Activated naive CD8-positive, alpha-beta T cell (primary cell): ENCODE results near the gene CLEC4G.
"Not testable (repeated sequence)": the region's sequence is repeated elsewhere in the genome, so short reads cannot be mapped to it uniquely, and the experiment has no call there.

ENCODE experiments used
- H3K27ac Mint-ChIP-seq: one replicate; pipeline ENCODE4 v1.8.0; 2021; ENCODE audit warnings: mixed read lengths
- H3K27me3 Mint-ChIP-seq: one replicate; pipeline ENCODE4 v1.8.0; 2021; ENCODE audit warnings: mixed read lengths
- H3K36me3 Mint-ChIP-seq: one replicate; pipeline ENCODE4 v1.8.0; 2021; ENCODE audit warnings: mixed read lengths
- H3K4me1 Mint-ChIP-seq: one replicate; pipeline ENCODE4 v1.8.0; 2021; ENCODE audit warnings: low read depth, mixed read lengths
- H3K4me3 Mint-ChIP-seq: one replicate; pipeline ENCODE4 v1.8.0; 2021; ENCODE audit warnings: mild to moderate bottlenecking, mixed read lengths
- H3K9me3 Mint-ChIP-seq: one replicate; pipeline ENCODE4 v1.8.0; 2021; ENCODE audit warnings: low read depth, mixed read lengths

Gene CLEC4G

DNA sequence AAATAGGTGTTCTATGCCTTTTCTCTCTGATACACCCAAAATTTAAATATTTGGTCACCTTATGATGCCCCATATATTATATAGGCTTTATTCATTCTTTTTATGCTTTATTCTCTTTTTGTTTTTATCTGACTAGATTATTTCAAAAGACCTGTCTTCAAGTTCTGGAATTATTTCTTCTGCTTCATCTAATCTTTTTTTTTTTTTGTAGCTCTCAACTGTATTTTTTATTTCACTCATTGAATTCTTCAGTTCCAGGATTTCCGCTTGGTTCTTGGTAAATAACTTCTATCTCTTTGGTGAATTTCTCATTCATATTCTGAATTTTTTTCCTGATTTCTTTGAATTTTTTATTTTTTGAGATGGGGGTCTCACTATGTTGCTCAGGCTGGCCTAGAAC, 27.2 kb upstream of the CLEC4G start:
- Mint-ChIP-seq H3K27ac (no peak overlapping the region), H3K4me1 (peaks cover 7% of the 10 kb centered on the region), H3K4me3 (no peak overlapping the region), H3K9me3 (peaks cover 34% of the 10 kb centered on the region), H3K36me3 (peaks cover 22% of the 10 kb centered on the region), H3K27me3 (no peaks in the 10 kb centered on the region)

DNA sequence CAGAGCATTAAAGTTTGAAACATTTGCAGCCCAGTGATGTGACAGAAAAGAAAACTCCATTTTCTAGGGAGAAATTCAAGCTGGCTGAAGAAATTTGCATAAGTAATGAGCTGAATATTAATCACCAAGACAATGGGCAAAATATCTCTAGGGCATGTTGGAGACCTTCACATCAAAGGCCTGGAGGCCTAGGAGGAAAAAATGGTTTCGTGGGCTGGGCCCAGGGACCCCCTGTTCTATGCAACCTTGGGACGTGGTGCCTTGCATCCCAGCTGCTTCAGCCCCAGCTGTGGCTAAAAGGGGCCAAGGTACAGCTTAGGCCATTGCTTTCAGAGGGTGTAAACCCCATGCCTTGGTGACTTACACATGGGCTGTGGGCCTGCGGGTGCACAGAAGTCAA, 25.4 kb upstream of the CLEC4G start:
- Mint-ChIP-seq H3K4me1 (peaks cover 14% of the 10 kb centered on the region), H3K9me3 (peaks cover 34% of the 10 kb centered on the region), H3K27me3 (no peaks in the 10 kb centered on the region), H3K36me3 (peaks cover 22% of the 10 kb centered on the region), H3K4me3 (no peak overlapping the region), H3K27ac (no peak overlapping the region)

- H3K9me3 Mint-ChIP-seq = peaks cover 35% of the 10 kb centered on the region
- H3K27me3 Mint-ChIP-seq = no peaks in the 10 kb centered on the region
- H3K27ac Mint-ChIP-seq = no peak overlapping the region
- H3K4me1 Mint-ChIP-seq = peaks cover 22% of the 10 kb centered on the region
- no peak overlapping the region for H3K4me3 Mint-ChIP-seq
- H3K36me3 Mint-ChIP-seq = peaks cover 22% of the 10 kb centered on the region
Measured at GRCh38 chr19:7756258-7756657, 24.3 kb upstream of the CLEC4G start.

GRCh38 chr19:7751157-7751783, 19.4 kb upstream of the CLEC4G start:
- peak overlapping the region; percentile 91 for H3K27ac Mint-ChIP-seq

DNA sequence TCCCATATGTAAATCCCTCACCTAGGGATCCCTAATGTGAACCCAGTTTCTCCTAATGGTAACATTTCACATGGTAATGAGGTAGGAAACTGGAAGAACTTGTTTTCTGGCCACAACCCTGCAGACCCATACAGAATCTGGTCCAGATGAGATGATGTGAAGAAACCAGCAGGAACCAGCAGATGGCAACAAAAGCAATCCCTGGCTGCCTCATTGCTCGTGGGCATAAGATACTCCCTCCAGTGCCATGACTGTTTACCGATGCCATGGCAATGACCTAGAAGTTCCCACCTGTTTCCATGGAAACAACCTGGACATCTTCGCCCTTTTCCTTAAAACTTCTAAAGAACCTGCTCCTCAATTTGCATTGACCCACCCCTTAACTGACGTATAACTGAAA, 16.8 kb upstream of the CLEC4G start:
- Mint-ChIP-seq H3K4me3 (no peak overlapping the region), H3K27me3 (no peaks in the 10 kb centered on the region), H3K36me3 (peaks cover 3% of the 10 kb centered on the region), H3K4me1 (peaks cover 33% of the 10 kb centered on the region), H3K9me3 (peaks cover 3% of the 10 kb centered on the region), H3K27ac (no peak overlapping the region)

More at GRCh38 chr19:7751157-7751783, 19.4 kb upstream of the CLEC4G start:
- Mint-ChIP-seq H3K4me3 (no peak overlapping the region), H3K9me3 (peaks cover 12% of the 10 kb centered on the region), H3K4me1 (peaks cover 39% of the 10 kb centered on the region), H3K27me3 (no peaks in the 10 kb centered on the region), H3K36me3 (peaks cover 5% of the 10 kb centered on the region)

DNA sequence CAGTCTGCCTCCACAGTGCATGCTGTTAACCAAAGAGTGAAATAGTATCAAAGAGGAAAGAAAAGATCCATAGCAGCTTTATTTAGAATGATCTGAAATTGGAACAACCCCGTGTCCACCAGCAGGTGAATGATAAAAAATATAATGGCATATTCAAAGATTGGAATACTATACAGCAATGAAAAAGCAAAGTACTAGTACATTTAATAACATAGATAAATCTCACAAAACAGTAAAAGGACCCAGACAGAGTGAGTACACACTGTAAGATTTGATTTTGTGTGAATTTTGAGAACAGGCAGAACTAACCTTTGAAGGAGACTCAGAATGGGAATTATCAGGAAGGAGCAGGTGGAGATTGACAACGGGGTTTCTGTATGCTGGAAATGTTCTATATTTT, 16.3 kb upstream of the CLEC4G start:
- Mint-ChIP-seq H3K4me1 (peaks cover 32% of the 10 kb centered on the region), H3K27ac (no peak overlapping the region), H3K4me3 (no peak overlapping the region), H3K27me3 (no peaks in the 10 kb centered on the region), H3K9me3 (peaks cover 3% of the 10 kb centered on the region), H3K36me3 (peaks cover 3% of the 10 kb centered on the region)

GRCh38 chr19:7746903-7747884, 15.3 kb upstream of the CLEC4G start, which contains the start of gene CD209:
TSS of gene CD209 (minus strand) at chr19:7747534. CDS start at chr19:7747511, 23 bp downstream.
- peaks cover 3% of the 10 kb centered on the region for H3K9me3 Mint-ChIP-seq
- H3K4me3 Mint-ChIP-seq = no peak within 1 kb of the TSS
- H3K4me1 Mint-ChIP-seq = peaks cover 27% of the 10 kb centered on the region
- H3K27me3 Mint-ChIP-seq = no peaks in the 10 kb centered on the region
- peaks cover 3% of the 10 kb centered on the region for H3K36me3 Mint-ChIP-seq
- peak within 1 kb of the TSS; percentile 34 for H3K27ac Mint-ChIP-seq

DNA sequence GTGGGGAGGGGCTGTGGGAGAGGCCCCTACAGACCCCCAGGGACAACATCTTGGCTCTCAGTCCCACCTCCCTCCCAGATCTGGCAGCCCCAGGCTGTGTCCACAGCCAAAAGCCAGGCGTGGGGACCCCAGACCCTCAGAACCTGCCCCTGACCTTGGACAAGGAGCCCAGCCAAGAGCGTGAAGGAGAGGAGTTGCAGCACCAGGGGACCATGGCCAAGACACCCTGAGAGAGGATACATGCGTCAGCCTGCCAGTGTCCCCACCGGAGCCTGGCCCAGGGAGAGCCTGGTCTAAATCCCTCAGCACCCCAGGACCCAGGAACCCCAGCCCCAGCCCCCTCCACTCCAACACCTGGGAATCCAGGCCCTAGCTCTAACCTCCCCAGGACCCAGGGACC, 14.4 kb upstream of the CLEC4G start:
- not testable (repeated sequence) for H3K27ac Mint-ChIP-seq, H3K36me3 Mint-ChIP-seq, H3K9me3 Mint-ChIP-seq, H3K4me3 Mint-ChIP-seq, H3K27me3 Mint-ChIP-seq
- H3K4me1 Mint-ChIP-seq = peaks cover 22% of the 10 kb centered on the region

DNA sequence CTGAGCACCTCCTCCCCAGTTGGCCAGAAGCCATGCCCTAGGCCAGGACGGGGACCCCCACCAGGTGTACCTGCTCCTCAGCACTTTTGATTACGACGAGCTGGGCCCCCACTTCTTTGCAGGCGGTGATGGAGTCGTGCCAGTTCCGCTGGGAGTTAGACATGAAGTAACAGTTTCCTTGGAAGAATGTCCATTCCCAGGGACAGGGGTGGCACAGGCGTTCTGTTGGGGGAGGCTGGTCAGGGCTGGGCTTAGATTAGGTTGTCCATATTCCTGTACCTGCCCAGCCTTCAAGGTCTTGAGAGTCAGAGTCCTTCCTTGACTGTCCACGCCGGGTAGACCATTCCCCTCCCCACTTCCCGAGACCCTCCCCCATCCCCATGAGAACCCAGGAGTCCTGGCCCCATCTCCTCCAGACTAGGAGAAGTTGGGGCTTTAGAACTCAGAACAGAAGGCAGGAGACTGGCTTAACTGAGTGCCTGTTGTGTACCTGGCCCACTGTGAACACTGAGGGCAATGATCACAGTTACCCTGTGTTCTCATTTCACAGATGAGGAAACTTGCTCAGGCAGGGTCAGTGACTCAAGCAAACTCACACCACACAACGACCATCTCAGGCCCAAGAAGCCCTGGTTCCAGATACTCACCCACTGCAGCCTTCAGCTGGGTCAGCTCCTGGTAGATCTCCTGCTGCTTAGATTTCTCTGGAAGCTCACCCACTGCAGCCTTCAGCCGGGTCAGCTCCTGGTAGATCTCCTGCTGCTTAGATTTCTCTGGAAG, 13.2 kb upstream of the CLEC4G start:
- no peak overlapping the region for H3K27ac Mint-ChIP-seq
- no peaks in the 10 kb centered on the region for H3K36me3 Mint-ChIP-seq
- peaks cover 10% of the 10 kb centered on the region for H3K4me1 Mint-ChIP-seq
- H3K27me3 Mint-ChIP-seq = peaks cover 3% of the 10 kb centered on the region
- no peaks in the 10 kb centered on the region for H3K9me3 Mint-ChIP-seq
- no peak overlapping the region for H3K4me3 Mint-ChIP-seq

DNA sequence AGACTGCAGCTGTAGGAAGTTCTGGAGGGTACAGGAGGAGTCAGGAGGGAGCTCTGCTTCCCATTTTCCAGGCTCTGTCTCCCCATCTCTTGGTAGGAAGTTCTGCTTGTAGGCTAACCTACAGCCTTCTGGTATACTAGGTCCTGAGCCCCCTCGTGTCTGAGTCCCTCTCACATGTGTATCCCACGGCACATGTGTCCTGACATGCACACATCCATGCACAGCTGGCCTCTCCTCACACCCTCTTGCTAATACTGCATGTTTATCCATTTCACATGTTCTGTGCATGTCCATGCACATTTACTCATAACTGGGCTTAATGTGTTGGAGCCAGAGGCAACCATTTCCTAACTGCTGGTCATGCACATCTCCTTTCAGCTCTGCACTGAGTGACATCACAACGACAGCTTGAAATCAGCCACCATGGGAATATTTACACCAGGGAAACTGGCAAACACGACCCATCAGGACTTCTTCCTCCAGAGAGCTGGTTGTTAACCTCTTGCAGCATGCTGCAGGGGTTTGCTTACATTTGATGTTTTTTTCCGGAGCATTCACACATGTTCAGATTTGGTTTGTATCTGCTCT, 12.4 kb upstream of the CLEC4G start:
- Mint-ChIP-seq H3K36me3 (no peaks in the 10 kb centered on the region), H3K4me3 (no peak overlapping the region), H3K9me3 (no peaks in the 10 kb centered on the region), H3K27me3 (peaks cover 3% of the 10 kb centered on the region), H3K27ac (no peak overlapping the region), H3K4me1 (peaks cover 8% of the 10 kb centered on the region)

GRCh38 chr19:7743425-7743841, 11.5 kb upstream of the CLEC4G start:
- Mint-ChIP-seq H3K27me3 (peaks cover 3% of the 10 kb centered on the region), H3K27ac (no peak overlapping the region), H3K9me3 (no peaks in the 10 kb centered on the region), H3K4me3 (no peak overlapping the region), H3K4me1 (peaks cover 5% of the 10 kb centered on the region), H3K36me3 (no peaks in the 10 kb centered on the region)

DNA sequence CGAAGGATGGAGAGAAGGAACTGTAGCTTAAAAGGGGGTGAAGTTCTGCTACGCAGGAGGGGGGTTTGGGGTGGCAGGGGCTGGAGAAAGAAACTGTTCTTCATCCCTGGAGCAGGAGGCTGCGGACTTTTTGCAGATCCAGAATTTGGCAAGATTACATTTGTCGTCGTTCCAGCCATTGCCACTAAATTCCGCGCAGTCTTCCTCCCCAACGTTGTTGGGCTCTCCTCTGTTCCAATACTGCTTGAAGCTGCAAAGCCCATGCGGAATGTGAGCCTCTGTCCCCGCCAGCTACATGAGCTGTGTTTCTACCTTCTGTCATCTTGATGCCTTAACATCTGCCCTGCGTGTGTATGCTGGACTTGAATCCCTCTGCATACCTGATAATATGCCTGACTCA, 11.1 kb upstream of the CLEC4G start:
- Mint-ChIP-seq H3K4me1 (peaks cover 7% of the 10 kb centered on the region), H3K27ac (no peak overlapping the region), H3K36me3 (no peaks in the 10 kb centered on the region), H3K4me3 (no peak overlapping the region), H3K9me3 (no peaks in the 10 kb centered on the region), H3K27me3 (peaks cover 3% of the 10 kb centered on the region)

- Mint-ChIP-seq H3K4me1 (peaks cover 8% of the 10 kb centered on the region), H3K9me3 (no peaks in the 10 kb centered on the region), H3K27ac (no peak overlapping the region), H3K4me3 (no peak overlapping the region), H3K36me3 (no peaks in the 10 kb centered on the region), H3K27me3 (peaks cover 3% of the 10 kb centered on the region)
Measured at GRCh38 chr19:7742575-7742974, 10.7 kb upstream of the CLEC4G start.

DNA sequence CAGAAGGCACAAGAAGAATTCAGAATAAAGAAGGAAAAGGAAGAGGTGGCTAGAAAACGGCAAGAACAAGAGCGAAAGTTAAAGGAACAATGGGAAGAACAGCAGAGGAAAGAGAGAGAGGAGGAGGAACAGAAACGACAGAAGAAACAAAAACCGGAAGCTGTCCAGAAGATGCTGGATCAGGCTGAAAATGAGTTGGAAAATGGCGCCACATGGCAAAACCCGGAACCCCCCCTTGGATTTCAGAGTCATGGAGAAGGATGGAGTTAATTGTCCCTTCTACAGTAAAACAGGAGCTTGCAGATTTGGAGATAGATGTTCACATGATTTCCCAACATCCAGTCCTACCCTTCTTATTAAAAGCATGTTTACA, 8.8 kb upstream of the CLEC4G start:
- H3K36me3 Mint-ChIP-seq = no peaks in the 10 kb centered on the region
- H3K9me3 Mint-ChIP-seq = no peaks in the 10 kb centered on the region
- H3K27me3 Mint-ChIP-seq = peaks cover 3% of the 10 kb centered on the region
- H3K4me1 Mint-ChIP-seq = peaks cover 7% of the 10 kb centered on the region
- H3K4me3 Mint-ChIP-seq = no peak overlapping the region
- H3K27ac Mint-ChIP-seq = no peak overlapping the region
